ENCODE measurements around the gene FAM163B. TPM values are rescaled to one million over a fixed set of nuclear protein-coding genes. Genes with fewer than 3 reads are reported as not detected.

The FAM163B gene
- total and polyA plus RNA-seq, 2 donors (not counting 3 experiments of a cell fraction or from before 2014, with no cell fraction given), result not detected

GRCh38 chr9:133561976-133562554 is 47.1 kb downstream of the FAM163B start:
- TF ChIP-seq POLR2A (IDR thresholded peaks at IDR 0.05; ENCODE audit: low read depth, low read length) (no peak), MYC (IDR thresholded peaks at IDR 0.05; ENCODE audit: low read depth, low read length) (no peak)
- Histone ChIP-seq H3K9me3 (replicated peaks; ENCODE audit: control insufficient read depth, insufficient read depth, low read length) (no peaks in the 10 kb centered on the region), H3K79me2 (ENCODE audit: control insufficient read depth, insufficient read depth, low read length) (no peaks in the 10 kb centered on the region), H3K36me3 (ENCODE audit: control insufficient read depth in 2 of 2, extremely low read depth in 1 of 2, insufficient read depth in 2 of 2, low read length in 2 of 2) (no peaks in the 10 kb centered on the region), H2AFZ (ENCODE audit: low read depth, low read length) (no peak overlapping the region), H3K4me2 (ENCODE audit: insufficient read depth, low read length) (no peak overlapping the region), H4K20me1 (replicated peaks; ENCODE audit: control insufficient read depth, extremely low read depth, insufficient read depth, low read length) (no peaks in the 10 kb centered on the region), H3K27me3 (ENCODE audit: control insufficient read depth in 2 of 2, insufficient read depth in 2 of 2, low read length in 2 of 2) (no peaks in the 10 kb centered on the region), H3K9ac (replicated peaks; ENCODE audit: extremely low read depth, insufficient read depth, low read length) (no peak overlapping the region), H3K9me1 (replicated peaks; ENCODE audit: control insufficient read depth, extremely low read depth, insufficient read depth, low read length) (no peaks in the 10 kb centered on the region), H3K4me3 (replicated peaks in 1 of 3; ENCODE audit: insufficient read depth in 1 of 3, low read depth in 1 of 3, low read length in 3 of 3) (no peak overlapping the region), H3K27ac (ENCODE audit: insufficient read depth, low read depth, low read length) (no peak overlapping the region), H3K4me1 (ENCODE audit: control insufficient read depth, extremely low read depth, insufficient read depth, low read length) (peaks cover 14% of the 10 kb centered on the region)
- POLR2A ChIA-PET, result no interaction called here
- dilution Hi-C loops (cut with MboI; ENCODE audit: extremely low pct_ligation_motif_present, low sequenced_read_pairs) (no loop called here), intact Hi-C loops (cut with micrococcal nuclease) (no loop called here)
- FAIRE-seq (no peak), DNase-seq (ENCODE audit: low read depth, low spot score) (no peak)
- no TSS peak for BruUV-seq (replicated peaks)
- CTCF ChIA-PET, result no interaction called here

- H3K4me2 ChIP-seq (ENCODE audit: insufficient read depth, low read length), result no peak overlapping the region
- H3K27ac ChIP-seq (ENCODE audit: insufficient read depth, low read depth, low read length), result no peak overlapping the region
- no peak overlapping the region for H2AFZ ChIP-seq (ENCODE audit: low read depth, low read length)
- no peaks in the 10 kb centered on the region for H3K79me2 ChIP-seq (ENCODE audit: control insufficient read depth, insufficient read depth, low read length)
- no peak overlapping the region for H3K4me3 ChIP-seq (replicated peaks in 1 of 3; ENCODE audit: insufficient read depth in 1 of 3, low read depth in 1 of 3, low read length in 3 of 3)
- TF ChIP-seq GATA2 (IDR thresholded peaks at IDR 0.05; ENCODE audit: insufficient read depth, insufficient read length, low read depth, low read length), result no peak
- no peak for TF ChIP-seq MYC (IDR thresholded peaks at IDR 0.05; ENCODE audit: low read depth, low read length)
- TF ChIP-seq POLR2A (IDR thresholded peaks at IDR 0.05; ENCODE audit: low read depth, low read length), result no peak
- TF ChIP-seq POLR2AphosphoS5 (IDR thresholded peaks at IDR 0.05; ENCODE audit: insufficient read depth, low read depth, low read length), result no peak
- no peak for TF ChIP-seq JUN (IDR thresholded peaks at IDR 0.05; ENCODE audit: borderline replicate concordance, insufficient read depth, insufficient read length, low read depth)
- H3K4me1 ChIP-seq (ENCODE audit: control insufficient read depth, extremely low read depth, insufficient read depth, low read length), result peaks cover 14% of the 10 kb centered on the region
- no peaks in the 10 kb centered on the region for H3K9me3 ChIP-seq (replicated peaks; ENCODE audit: control insufficient read depth, insufficient read depth, low read length)
- H3K9me1 ChIP-seq (replicated peaks; ENCODE audit: control insufficient read depth, extremely low read depth, insufficient read depth, low read length), result no peaks in the 10 kb centered on the region
- H3K27me3 ChIP-seq (ENCODE audit: control insufficient read depth in 2 of 2, insufficient read depth in 2 of 2, low read length in 2 of 2), result no peaks in the 10 kb centered on the region
- CTCF ChIA-PET, result no interaction called here
- H3K36me3 ChIP-seq (ENCODE audit: control insufficient read depth in 2 of 2, extremely low read depth in 1 of 2, insufficient read depth in 2 of 2, low read length in 2 of 2), result no peaks in the 10 kb centered on the region
- DNase-seq (ENCODE audit: low read depth, low spot score), result no peak
- POLR2A ChIA-PET, result no interaction called here
- dilution Hi-C loops (cut with MboI; ENCODE audit: extremely low pct_ligation_motif_present, low sequenced_read_pairs), result no loop called here
- intact Hi-C loops (cut with micrococcal nuclease), result no loop called here
- no peaks in the 10 kb centered on the region for H4K20me1 ChIP-seq (replicated peaks; ENCODE audit: control insufficient read depth, extremely low read depth, insufficient read depth, low read length)
- no TSS peak for BruUV-seq (replicated peaks)
- H3K9ac ChIP-seq (replicated peaks; ENCODE audit: extremely low read depth, insufficient read depth, low read length), result no peak overlapping the region
- FAIRE-seq, result no peak
These were observed 48.2 kb downstream of the FAM163B start for GRCh38 chr9:133560944-133561343.

Measured in endothelial cell of umbilical vein (primary cell).